AG09319 (cell line): Measurements from ENCODE around the gene GAS7.

Experiments
- DNase-seq: peaks from one replicate; pipeline ENCODE4 v3.0.0-alpha.2; 2010; ENCODE audit warnings: low read depth; ENCODE audit errors: extremely low read depth
- CTCF ChIP-seq: IDR thresholded peaks from 2 replicates; pipeline ENCODE4 v1.5.1; 2011; ENCODE audit warnings: low read depth, mild to moderate bottlenecking, inconsistent platforms, low read length, moderate library complexity

GAS7 gene

GRCh38 chr17:10215286-10215685 is 16.9 kb upstream of the GAS7 start:
- TF ChIP-seq CTCF, result no peak
- no peak for DNase-seq

GRCh38 chr17:10211666-10212065 is 13.3 kb upstream of the GAS7 start:
- no peak for DNase-seq
- TF ChIP-seq CTCF, result no peak

GRCh38 chr17:10210151-10210574 is 11.8 kb upstream of the GAS7 start:
- no peak for DNase-seq
- TF ChIP-seq CTCF, result no peak

GRCh38 chr17:10208604-10209193 is 10.3 kb upstream of the GAS7 start:
- no peak for DNase-seq
- TF ChIP-seq CTCF, result no peak

- no peak for TF ChIP-seq CTCF
- DNase-seq, result no peak
Measured at GRCh38 chr17:10207153-10207552, 8.7 kb upstream of the GAS7 start.

GRCh38 chr17:10205549-10206185 is 7.3 kb upstream of the GAS7 start:
- no peak for DNase-seq

More at GRCh38 chr17:10205549-10206185, 7.3 kb upstream of the GAS7 start:
- no peak for TF ChIP-seq CTCF
